Urinary bladder (tissue), 4 donors: ENCODE data around the gene RBM19. TPM values are rescaled to one million over a fixed set of nuclear protein-coding genes. Genes with fewer than 3 reads are reported as not detected.
"Not testable (repeated sequence)": the region's sequence is repeated elsewhere in the genome, so short reads cannot be mapped to it uniquely, and the experiment has no call there.

Experiments used
- DNase-seq: peaks from one replicate; pipeline ENCODE4 v3.0.0-alpha.2; 2015; ENCODE audit errors: extremely low spot score
- H3K27ac ChIP-seq: one replicate; pipeline ENCODE4 v1.5.1; 2013; ENCODE audit warnings: low read depth, mild to moderate bottlenecking, moderate library complexity
- H3K36me3 ChIP-seq: one replicate; pipeline ENCODE4 v1.6.1; 2013; ENCODE audit warnings: mild to moderate bottlenecking, moderate library complexity; ENCODE audit not compliant: insufficient read depth
- H3K4me1 ChIP-seq: one replicate; pipeline ENCODE4 v1.6.1; 2013; ENCODE audit warnings: mild to moderate bottlenecking, moderate library complexity; ENCODE audit not compliant: insufficient read depth
- H3K4me3 ChIP-seq: one replicate; pipeline ENCODE4 v1.5.1; 2013; ENCODE audit warnings: low read depth, low read length
- WGBS: extraction: QIAGEN DNeasy Blood & Tissue Kit; methylation state at CpG from one replicate; pipeline ENCODE4 v1.1.7; 2013; 5-methylcytosine and 5-hydroxymethylcytosine counted together
- polyA plus RNA-seq: library from polyadenylated mRNA; stranded (reverse); fragments of 200-250 nt; gene quantifications from one replicate; pipeline ENCODE4 v1.2.3, GENCODE V29; 2013
- total RNA-seq: library from RNA; depleted of rRNA; stranded (reverse); fragments of >200 nt; gene quantifications from one replicate; pipeline ENCODE4 v1.2.3, GENCODE V29; 2014
- donor health status: healthy with polysubstance abuse.
- donor health status: healthy.

The RBM19 gene
- total and polyA plus RNA-seq, 2 donors = 15.4 to 16.3 TPM

DNA sequence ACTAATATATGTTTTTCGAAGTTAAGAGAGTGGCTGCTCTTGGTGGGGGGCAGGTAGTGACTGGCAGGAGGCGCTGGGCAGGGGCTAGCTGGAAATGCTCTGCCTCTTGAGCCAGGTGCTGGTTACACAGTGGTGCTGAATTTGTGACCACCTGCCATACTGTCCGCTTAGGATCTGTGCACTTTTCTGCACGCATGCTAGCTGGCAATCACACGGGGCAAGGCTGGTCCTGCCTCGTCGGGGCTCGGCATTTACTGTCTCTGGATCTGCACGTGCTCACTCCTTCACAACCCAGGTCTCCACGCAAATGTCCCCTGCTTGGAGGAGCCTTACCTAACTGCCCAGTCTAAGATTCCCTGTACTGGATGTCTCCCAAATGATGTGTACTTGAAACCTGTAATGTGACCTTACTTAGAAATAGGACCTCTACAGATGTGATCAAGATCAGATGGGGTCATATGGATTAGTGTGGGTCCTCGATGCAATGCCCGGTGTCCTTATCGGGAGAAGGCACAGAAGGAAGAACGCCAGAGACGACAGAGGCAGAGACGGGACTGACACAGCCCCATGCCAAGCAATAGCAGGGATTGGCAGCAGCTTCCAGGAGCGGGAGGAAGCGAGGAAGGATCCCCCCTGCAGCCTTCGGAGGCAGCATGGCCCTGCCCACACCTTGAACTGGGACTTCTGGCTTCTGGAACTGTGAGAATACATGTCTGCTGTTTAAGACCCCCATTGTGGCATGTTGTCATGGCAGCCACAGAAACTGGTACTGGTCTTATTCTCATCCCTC lies 59.5 kb downstream of the RBM19 start:
- no peak for DNase-seq
- Histone ChIP-seq H3K36me3 (no peaks in the 10 kb centered on the region), H3K27ac (no peak overlapping the region), H3K4me3 (no peak overlapping the region), H3K4me1 (no peaks in the 10 kb centered on the region)
- 96% methylated on average over 19 of the region's 19 CpGs for WGBS

DNA sequence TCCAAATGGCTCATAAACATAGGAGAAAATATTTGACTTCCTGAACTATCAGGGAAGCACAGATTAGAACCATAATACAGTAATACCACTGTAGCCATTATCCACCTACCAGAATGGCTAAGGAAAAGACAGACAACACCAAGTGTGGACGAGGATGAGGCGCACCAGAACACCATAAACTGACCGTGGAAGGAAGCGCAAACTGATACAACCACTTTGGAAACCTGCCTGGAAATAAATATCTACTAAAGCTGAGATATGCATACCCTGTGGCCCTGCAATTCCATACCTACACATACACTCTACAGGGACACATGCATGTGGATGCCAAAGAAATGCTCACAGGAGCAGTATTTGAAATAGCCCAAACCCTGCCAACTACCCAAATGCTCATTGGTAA lies 60.3 kb downstream of the RBM19 start:
- DNase-seq = no peak
- 75% methylated on average over 4 of the region's 4 CpGs for WGBS
- Histone ChIP-seq H3K27ac (no peak overlapping the region), H3K4me3 (no peak overlapping the region), H3K36me3 (no peaks in the 10 kb centered on the region), H3K4me1 (no peaks in the 10 kb centered on the region)

DNA sequence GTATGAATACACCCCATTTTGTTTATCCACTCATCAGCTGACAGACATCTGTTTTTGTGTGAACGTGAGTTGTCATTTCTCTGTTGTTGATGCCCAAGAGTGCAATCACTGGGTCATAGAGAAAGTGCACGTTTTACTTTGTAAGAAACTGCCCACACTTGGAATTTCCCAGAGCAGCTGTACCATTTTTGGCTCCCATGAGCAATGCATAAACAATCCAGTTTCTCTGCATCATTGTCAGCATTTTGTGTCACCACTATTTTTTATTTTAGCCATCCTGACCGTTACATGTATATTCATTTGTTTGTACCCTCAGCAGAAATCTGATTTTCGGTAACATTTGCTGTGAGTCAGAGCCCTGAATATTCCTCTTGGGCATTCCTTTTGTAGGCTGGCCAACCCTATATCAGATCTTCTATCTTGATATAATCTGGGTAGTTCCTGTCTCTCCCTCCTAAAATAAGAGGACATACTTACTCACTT lies 62.7 kb downstream of the RBM19 start:
- no peak overlapping the region for H3K4me3 ChIP-seq
- H3K27ac ChIP-seq = no peak overlapping the region
- H3K36me3 ChIP-seq = no peaks in the 10 kb centered on the region
- H3K4me1 ChIP-seq = no peaks in the 10 kb centered on the region
- WGBS = 77% methylated on average over 4 of the region's 4 CpGs
- no peak for DNase-seq

DNA sequence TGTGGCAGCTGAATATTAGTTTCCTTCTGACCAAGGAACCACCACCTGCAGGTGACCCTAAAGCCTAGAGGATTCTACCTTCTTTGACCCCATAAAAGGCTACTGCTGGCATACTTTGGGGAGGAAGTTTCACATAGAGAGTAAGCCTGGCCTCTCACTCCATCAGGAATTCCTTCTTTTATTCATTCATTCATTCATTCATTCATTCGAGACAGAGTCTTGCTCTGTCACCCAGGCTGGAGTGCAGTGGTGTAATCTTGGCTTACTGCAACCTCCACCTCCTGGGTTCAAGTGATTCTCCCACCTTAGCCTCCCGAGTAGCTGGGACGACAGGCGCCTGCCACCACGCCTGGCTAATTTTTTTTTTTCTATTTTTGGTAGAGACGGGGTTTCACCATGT lies 64.8 kb downstream of the RBM19 start:
- H3K4me1 ChIP-seq, H3K27ac ChIP-seq, H3K36me3 ChIP-seq, H3K4me3 ChIP-seq, DNase-seq: not testable (repeated sequence)
- 87% methylated on average over 6 of the region's 6 CpGs for WGBS

DNA sequence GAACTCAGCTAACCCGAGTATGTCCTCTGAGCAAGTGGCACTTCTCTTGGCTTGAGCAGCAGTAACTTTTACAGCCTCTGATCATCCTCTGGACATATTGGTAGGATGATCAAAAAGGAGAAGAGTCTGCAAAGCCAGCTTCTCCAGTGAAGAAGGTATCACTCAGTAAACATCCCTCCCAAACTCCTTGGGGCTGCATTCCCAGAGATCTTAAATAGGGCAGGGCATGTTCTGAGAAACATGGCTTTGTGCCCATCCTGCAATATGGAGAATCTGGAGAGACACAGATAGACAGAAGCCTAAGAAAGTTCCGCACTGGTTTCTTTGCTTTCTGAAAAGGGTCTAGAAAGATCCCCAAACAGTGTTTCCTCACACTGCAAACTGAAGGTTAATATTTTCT lies 65.4 kb downstream of the RBM19 start:
- no peak overlapping the region for H3K4me3 ChIP-seq
- H3K27ac ChIP-seq = no peak overlapping the region
- H3K4me1 ChIP-seq = no peaks in the 10 kb centered on the region
- WGBS = 91% methylated on average over 2 of the region's 2 CpGs
- DNase-seq = no peak
- no peaks in the 10 kb centered on the region for H3K36me3 ChIP-seq

DNA sequence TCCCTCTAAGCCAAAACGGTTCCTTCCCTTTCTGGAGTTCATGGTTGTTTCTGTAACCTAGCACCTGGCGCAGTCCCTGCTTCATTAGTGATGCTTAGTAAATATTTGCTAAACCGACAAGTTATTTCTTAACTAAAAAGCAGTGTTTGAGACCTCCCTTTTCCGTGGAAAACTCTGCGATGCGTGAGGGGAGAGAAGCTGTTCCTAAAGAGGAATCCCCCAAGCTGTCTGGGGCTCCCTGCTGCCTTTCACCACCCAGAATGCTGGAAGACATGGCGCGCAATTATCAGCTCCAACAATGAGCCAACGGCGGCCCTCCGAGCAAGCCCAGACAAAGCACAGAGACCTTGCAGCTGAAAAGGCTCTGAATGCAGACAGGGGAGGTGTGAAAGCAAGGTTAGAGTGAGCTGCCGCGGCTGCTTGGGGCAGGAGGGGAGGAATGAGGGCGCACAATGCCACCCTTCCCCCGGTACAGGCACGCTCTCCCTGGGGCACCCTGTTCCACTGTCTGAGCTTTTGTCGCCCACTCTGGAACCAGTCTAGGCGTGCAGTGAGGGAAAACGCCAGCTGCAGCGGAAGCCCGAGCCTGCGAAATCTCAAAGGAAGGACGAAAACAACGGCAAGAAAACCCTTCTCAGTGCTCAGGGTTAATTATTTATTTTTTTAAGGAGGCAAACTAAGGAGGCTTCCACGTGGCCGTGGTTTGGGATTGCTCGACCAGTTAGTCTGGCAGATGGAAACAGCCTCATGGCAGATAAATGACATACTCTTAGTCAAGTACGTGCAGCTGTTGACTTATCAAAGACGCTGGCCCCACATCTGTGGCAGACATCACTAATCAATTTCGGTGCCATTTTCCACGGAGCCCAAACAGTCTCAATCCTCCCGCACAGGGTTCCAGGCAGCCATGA lies 66.3 kb downstream of the RBM19 start:
- Histone ChIP-seq H3K27ac (no peak overlapping the region), H3K4me1 (no peaks in the 10 kb centered on the region), H3K36me3 (no peaks in the 10 kb centered on the region), H3K4me3 (no peak overlapping the region)
- DNase-seq = no peak
- 81% methylated on average over 32 of the region's 32 CpGs for WGBS

DNA sequence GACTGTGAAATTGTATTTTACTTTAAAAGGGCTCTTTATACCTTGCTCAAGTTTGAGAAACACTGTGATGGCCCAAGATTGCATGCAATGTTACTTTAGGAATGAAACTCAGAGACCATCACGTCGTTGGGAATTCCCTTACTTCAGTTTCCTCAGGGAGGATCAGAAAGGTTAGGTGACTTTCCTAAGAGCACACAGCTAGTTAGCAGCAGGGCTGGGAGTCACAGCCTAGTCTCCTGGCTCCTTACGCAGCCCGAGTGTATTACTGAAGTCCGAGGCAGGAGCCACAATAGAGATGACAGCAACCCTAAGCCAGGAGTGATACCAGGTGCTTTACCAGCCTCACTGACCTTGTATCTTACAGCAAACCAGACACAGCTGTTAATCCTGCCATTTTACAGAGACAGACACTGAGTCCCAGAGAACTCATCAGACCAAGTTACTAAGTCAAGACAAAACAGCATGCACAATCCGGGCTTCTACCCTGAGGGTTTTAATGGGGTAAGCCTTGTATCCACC lies 67.0 kb downstream of the RBM19 start:
- no peak for DNase-seq
- Histone ChIP-seq H3K27ac (no peak overlapping the region), H3K4me1 (no peaks in the 10 kb centered on the region), H3K4me3 (no peak overlapping the region), H3K36me3 (no peaks in the 10 kb centered on the region)
- 75% methylated on average over 6 of the region's 6 CpGs for WGBS

DNA sequence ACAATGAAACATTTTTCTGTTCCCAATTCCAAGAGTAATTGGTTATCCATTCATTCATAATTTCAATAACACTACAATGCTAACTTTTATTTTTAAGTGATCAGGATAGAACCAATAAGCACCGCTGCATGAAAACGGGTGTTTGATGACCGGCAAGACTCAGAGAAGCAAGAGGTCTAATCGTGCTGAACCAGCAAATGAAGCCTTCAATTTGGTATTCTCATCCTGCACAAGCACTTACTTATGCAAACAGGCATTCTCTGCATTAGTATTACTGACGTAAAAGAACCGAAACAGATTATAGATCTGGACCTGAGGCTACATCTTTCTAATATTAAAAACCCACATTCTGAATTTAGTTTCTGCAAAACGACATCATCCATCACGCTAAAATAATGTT lies 67.7 kb downstream of the RBM19 start:
- 89% methylated on average over 8 of the region's 8 CpGs for WGBS
- DNase-seq = no peak
- no peaks in the 10 kb centered on the region for H3K4me1 ChIP-seq
- no peak overlapping the region for H3K27ac ChIP-seq
- no peaks in the 10 kb centered on the region for H3K36me3 ChIP-seq
- H3K4me3 ChIP-seq = no peak overlapping the region

DNA sequence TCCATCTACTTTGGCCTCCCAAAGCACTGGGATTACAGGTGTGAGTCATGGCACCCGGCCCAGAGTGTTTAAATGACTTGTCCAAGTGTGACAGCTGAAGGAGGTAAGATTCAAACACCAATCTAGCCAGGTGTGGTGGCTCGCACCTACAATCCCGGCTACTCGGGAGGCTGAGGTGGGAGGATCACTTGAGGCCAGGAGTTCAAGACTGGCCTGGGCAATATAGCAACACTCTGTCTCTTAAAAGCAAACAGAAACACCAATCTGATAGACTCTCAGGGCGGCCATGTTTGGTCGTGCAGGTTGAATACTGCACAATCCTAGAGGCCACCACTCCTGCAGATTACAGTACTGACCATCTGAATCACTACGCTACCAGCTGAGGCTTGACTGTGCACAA lies 68.7 kb downstream of the RBM19 start:
- H3K36me3 ChIP-seq = no peaks in the 10 kb centered on the region
- DNase-seq = no peak

DNA sequence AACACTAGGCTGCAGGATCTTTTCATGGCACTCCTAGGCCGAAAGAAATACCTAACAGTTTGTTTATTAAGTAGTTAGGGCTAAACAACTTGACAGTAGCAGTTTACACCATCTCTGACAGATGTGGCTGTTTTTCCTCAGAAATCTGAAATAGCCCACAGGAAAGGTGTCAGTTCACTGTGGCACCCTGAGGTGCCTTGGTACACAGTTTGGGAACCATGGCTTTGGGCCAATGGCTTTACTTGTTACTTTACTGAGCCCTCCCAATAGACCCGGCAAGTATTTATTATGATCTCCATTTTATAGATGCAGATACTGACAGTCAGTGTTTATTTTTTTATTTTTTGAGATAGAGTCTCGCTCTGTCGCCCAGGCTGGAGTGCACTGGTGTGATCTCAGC lies 69.3 kb downstream of the RBM19 start:
- no peaks in the 10 kb centered on the region for H3K4me1 ChIP-seq
- H3K27ac ChIP-seq = no peak overlapping the region
- no peak for DNase-seq
- no peaks in the 10 kb centered on the region for H3K36me3 ChIP-seq
- H3K4me3 ChIP-seq = no peak overlapping the region
- WGBS = 92% methylated on average over 4 of the region's 4 CpGs

More for the DNA sequence above, 68.7 kb downstream of the RBM19 start:
- WGBS = 97% methylated on average over 7 of the region's 7 CpGs
- H3K27ac ChIP-seq = no peak overlapping the region
- no peaks in the 10 kb centered on the region for H3K4me1 ChIP-seq
- no peak overlapping the region for H3K4me3 ChIP-seq

DNA sequence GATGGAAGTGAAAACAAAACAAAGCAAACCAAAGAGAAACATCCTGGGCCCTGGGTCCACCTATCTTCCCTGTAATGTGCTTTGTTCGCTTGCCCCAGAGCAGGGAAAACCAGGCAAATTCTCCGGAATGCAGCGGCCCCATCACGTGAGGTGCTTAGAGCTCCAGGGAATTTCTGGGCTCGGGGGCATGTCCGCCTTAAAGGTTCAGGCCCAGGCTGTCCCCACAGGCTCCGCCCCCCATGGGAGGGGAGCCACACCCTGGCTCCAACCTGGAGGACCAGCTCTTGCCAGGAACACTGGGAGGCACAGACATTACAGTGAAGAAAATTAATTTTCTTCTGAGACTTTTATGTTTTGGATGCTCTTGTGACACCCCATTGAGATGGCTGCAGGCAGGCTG lies 69.9 kb downstream of the RBM19 start:
- 92% methylated on average over 7 of the region's 7 CpGs for WGBS
- Histone ChIP-seq H3K27ac (no peak overlapping the region), H3K4me3 (no peak overlapping the region), H3K36me3 (no peaks in the 10 kb centered on the region), H3K4me1 (no peaks in the 10 kb centered on the region)
- no peak for DNase-seq

DNA sequence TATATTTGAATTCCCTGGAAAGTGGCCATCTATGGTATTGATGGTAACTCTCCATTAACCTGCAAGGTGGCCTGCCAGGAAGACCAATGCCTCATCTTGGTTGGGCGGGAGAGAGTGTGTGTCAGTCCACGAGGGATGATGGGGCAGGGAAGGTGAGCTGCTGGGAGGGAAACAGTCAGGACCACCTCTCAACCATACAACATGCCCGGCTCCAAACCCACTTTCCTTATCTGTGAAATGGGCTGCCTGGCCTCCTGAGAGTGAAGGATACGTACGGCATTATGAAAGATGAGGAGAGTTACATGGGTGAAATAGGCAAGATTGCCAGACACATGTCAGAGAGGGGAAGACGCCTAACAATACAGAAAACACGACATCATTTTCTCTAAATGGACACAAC lies 70.9 kb downstream of the RBM19 start:
- Histone ChIP-seq H3K4me1 (no peaks in the 10 kb centered on the region), H3K36me3 (no peaks in the 10 kb centered on the region), H3K27ac (no peak overlapping the region), H3K4me3 (no peak overlapping the region)
- no peak for DNase-seq
- 96% methylated on average over 7 of the region's 7 CpGs for WGBS

DNA sequence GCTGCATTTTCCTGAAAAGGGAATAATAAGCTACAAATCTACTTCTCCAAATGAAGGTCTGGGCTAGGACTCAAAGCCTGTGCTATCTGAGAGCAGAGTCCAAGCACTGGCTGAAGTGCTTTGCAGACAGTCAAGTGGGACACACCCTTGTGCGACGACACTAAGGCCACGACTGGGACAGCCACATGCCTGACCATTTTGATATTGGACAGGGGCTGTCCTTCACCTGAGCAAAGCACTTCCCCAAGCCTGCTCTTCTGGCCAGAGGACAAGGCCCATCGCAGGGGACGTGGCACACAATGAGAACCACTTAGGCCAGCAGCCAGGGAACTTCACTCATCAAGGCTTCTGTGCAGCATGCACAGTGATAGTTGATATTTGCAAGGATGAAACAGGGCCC lies 71.4 kb downstream of the RBM19 start:
- no peak for DNase-seq
- 90% methylated on average over 5 of the region's 5 CpGs for WGBS
- no peaks in the 10 kb centered on the region for H3K36me3 ChIP-seq
- H3K4me1 ChIP-seq = no peaks in the 10 kb centered on the region
- H3K27ac ChIP-seq = no peak overlapping the region
- H3K4me3 ChIP-seq = no peak overlapping the region

DNA sequence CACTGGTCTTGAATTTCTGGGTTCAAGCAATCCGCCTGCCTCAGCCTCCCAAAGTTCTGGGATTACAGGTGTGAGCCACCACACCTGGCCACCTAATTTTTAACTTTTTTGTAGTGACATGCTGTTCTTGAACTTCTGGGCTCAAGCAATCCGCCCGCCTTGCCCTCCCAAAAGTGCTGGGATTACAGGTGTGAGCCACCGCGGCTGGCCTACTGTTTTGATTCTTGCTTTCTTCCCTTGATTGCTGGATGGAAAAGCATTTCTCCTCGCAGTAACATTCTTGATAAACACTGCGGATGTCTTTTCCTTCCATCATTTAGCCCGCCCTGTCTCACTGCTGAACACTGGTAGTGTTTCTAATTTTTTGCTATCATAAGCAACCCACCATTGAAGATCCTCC lies 72.9 kb downstream of the RBM19 start:
- Histone ChIP-seq H3K4me1 (no peaks in the 10 kb centered on the region), H3K4me3 (no peak overlapping the region), H3K27ac (no peak overlapping the region), H3K36me3 (no peaks in the 10 kb centered on the region)
- no peak for DNase-seq
- 98% methylated on average over 8 of the region's 8 CpGs for WGBS
